H9 (cell line): ENCODE data around the gene CAV2. TPM values are rescaled to one million over a fixed set of nuclear protein-coding genes. Genes with fewer than 3 reads are reported as not detected.

Experiments used
- DNase-seq: peaks from one replicate; pipeline ENCODE4 v3.0.0-alpha.2; 2017
- H2AFZ ChIP-seq: one replicate; pipeline ENCODE4 v1.6.1; 2013; ENCODE audit warnings: mild to moderate bottlenecking, low read length, control low read depth, moderate library complexity
- H2AK5ac ChIP-seq: 2 replicates; pipeline ENCODE4 v1.6.1; 2013; ENCODE audit warnings: low read length, control low read depth, mixed read lengths; ENCODE audit not compliant: insufficient read length
- H2BK120ac ChIP-seq: one replicate; pipeline ENCODE4 v1.6.1; 2013; ENCODE audit warnings: low read depth, mild to moderate bottlenecking, low read length, control low read depth, inconsistent platforms; ENCODE audit not compliant: poor library complexity, severe bottlenecking
- H2BK12ac ChIP-seq: 2 replicates; pipeline ENCODE4 v1.6.1; 2013; ENCODE audit warnings: low read length, control low read depth, mixed read lengths, low read depth; ENCODE audit not compliant: insufficient read length
- H2BK15ac ChIP-seq: 2 replicates; pipeline ENCODE4 v1.6.1; 2013; ENCODE audit warnings: low read depth, low read length, control low read depth
- H2BK20ac ChIP-seq: one replicate; pipeline ENCODE4 v1.6.1; 2013; ENCODE audit warnings: low read depth, mild to moderate bottlenecking, low read length, control low read depth, inconsistent platforms; ENCODE audit not compliant: poor library complexity, severe bottlenecking
- H2BK5ac ChIP-seq: 2 replicates; pipeline ENCODE4 v1.6.1; 2013; ENCODE audit warnings: low read length, control low read depth, mixed read lengths; ENCODE audit not compliant: insufficient read length
- H3K14ac ChIP-seq: 2 replicates; pipeline ENCODE4 v1.6.1; 2013; ENCODE audit warnings: low read length, control low read depth; ENCODE audit not compliant: insufficient read depth
- H3K18ac ChIP-seq: 2 replicates; pipeline ENCODE4 v1.6.1; 2013; ENCODE audit warnings: low read depth, mild to moderate bottlenecking, mixed read lengths, low read length, control low read depth; ENCODE audit not compliant: insufficient read length
- H3K23ac ChIP-seq: 2 replicates; pipeline ENCODE4 v1.6.1; 2013; ENCODE audit warnings: low read length, control low read depth, mixed read lengths, low read depth; ENCODE audit not compliant: insufficient read length
- H3K23me2 ChIP-seq: 2 replicates; pipeline ENCODE4 v1.6.1; 2013; ENCODE audit warnings: low read depth, mild to moderate bottlenecking, mixed read lengths, low read length, control low read depth; ENCODE audit not compliant: insufficient read length, poor library complexity, severe bottlenecking
- H3K27ac ChIP-seq: 2 replicates; pipeline ENCODE4 v1.5.1; 2013; ENCODE audit warnings: low read length, control low read depth, mixed read lengths, low read depth; ENCODE audit not compliant: insufficient read length
- H3K27me3 ChIP-seq: 2 replicates; pipeline ENCODE4 v1.6.1; 2013; ENCODE audit warnings: low read length, control low read depth, inconsistent platforms; ENCODE audit not compliant: insufficient read depth
- H3K4ac ChIP-seq: 2 replicates; pipeline ENCODE4 v1.6.1; 2013; ENCODE audit warnings: low read depth, mild to moderate bottlenecking, control low read depth, inconsistent platforms, low read length, moderate library complexity
- H3K4me1 ChIP-seq: 2 replicates; pipeline ENCODE4 v1.6.1; 2013; ENCODE audit warnings: low read length, control low read depth, inconsistent platforms; ENCODE audit not compliant: insufficient read depth
- H3K4me2 ChIP-seq: 2 replicates; pipeline ENCODE4 v1.6.1; 2013; ENCODE audit warnings: low read length, control low read depth, mixed read lengths; ENCODE audit not compliant: insufficient read length, insufficient read depth
- H3K56ac ChIP-seq: 2 replicates; pipeline ENCODE4 v1.6.1; 2013; ENCODE audit warnings: low read depth, mild to moderate bottlenecking, mixed read lengths, low read length, control low read depth; ENCODE audit not compliant: insufficient read length
- H3K79me1 ChIP-seq: 2 replicates; pipeline ENCODE4 v1.6.1; 2013; ENCODE audit warnings: low read depth, mild to moderate bottlenecking, moderate library complexity, low read length, control low read depth, inconsistent platforms; ENCODE audit not compliant: insufficient read depth, poor library complexity, severe bottlenecking
- H3K79me2 ChIP-seq: 2 replicates; pipeline ENCODE4 v1.6.1; 2013; ENCODE audit warnings: low read length, control low read depth, inconsistent platforms; ENCODE audit not compliant: insufficient read depth
- H3K9ac ChIP-seq: 2 replicates; pipeline ENCODE4 v1.6.1; 2013; ENCODE audit warnings: low read length, control low read depth, mixed read lengths; ENCODE audit not compliant: insufficient read length; ENCODE audit errors: extremely low read depth
- H3K9me3 ChIP-seq: one replicate; pipeline ENCODE4 v1.6.1; 2013; ENCODE audit warnings: low read depth, low read length, inconsistent platforms; ENCODE audit not compliant: control insufficient read depth
- H3T11ph ChIP-seq: one replicate; pipeline ENCODE4 v1.6.1; 2013; ENCODE audit warnings: mild to moderate bottlenecking, low read length, control low read depth, inconsistent platforms
- H4K20me1 ChIP-seq: one replicate; pipeline ENCODE4 v1.6.1; 2013; ENCODE audit not compliant: control insufficient read depth, insufficient read length, insufficient read depth
- H4K5ac ChIP-seq: 2 replicates; pipeline ENCODE4 v1.6.1; 2013; ENCODE audit warnings: low read depth, mild to moderate bottlenecking, mixed read lengths, low read length, control low read depth; ENCODE audit not compliant: insufficient read length
- H4K8ac ChIP-seq: replicated peaks from 2 replicates; pipeline ENCODE4 v1.6.1; 2013; ENCODE audit warnings: low read length, control low read depth, mixed read lengths, low read depth; ENCODE audit not compliant: insufficient read length
- H4K91ac ChIP-seq: 2 replicates; pipeline ENCODE4 v1.6.1; 2013; ENCODE audit warnings: low read depth, mild to moderate bottlenecking, moderate library complexity, mixed read lengths, low read length, control low read depth; ENCODE audit not compliant: insufficient read length
- H3K27ac Mint-ChIP-seq, 3 experiments: 2 replicates in 2 of 3; 3 replicates in 1 of 3; pipeline ENCODE4 v1.8.0; 2020 to 2021; ENCODE audit warnings: mixed read lengths in 3 of 3, mild to moderate bottlenecking in 1 of 3, moderate library complexity in 1 of 3
- H3K27me3 Mint-ChIP-seq: 2 replicates; pipeline ENCODE4 v1.8.0; 2021; ENCODE audit warnings: low read depth, mild to moderate bottlenecking, moderate library complexity, mixed read lengths
- H3K36me3 Mint-ChIP-seq, 3 experiments: 2 replicates in 2 of 3; 3 replicates in 1 of 3; pipeline ENCODE4 v1.8.0; 2020 to 2021; ENCODE audit warnings: low read depth in 3 of 3, mixed read lengths in 3 of 3; ENCODE audit not compliant: insufficient read depth in 1 of 3
- H3K4me1 Mint-ChIP-seq, 2 experiments: 2 replicates each; pipeline ENCODE4 v1.8.0; 2020; ENCODE audit warnings: mixed read lengths in 2 of 2
- H3K4me3 Mint-ChIP-seq, 2 experiments: 2 replicates in 1 of 2; 3 replicates in 1 of 2; pipeline ENCODE4 v1.8.0; 2020 to 2021; ENCODE audit warnings: mild to moderate bottlenecking in 2 of 2, mixed read lengths in 2 of 2, moderate library complexity in 1 of 2
- H3K9me3 Mint-ChIP-seq, 2 experiments: 2 replicates in 1 of 2; 3 replicates in 1 of 2; pipeline ENCODE4 v1.8.0; 2020; ENCODE audit warnings: mild to moderate bottlenecking in 2 of 2, mixed read lengths in 2 of 2, moderate library complexity in 1 of 2
- CTCF ChIP-seq: fragments of 200-600 bp; sonication (generic); conservative IDR thresholded peaks from 3 replicates; pipeline ENCODE4 v1.8.0; 2021; ENCODE audit warnings: antibody characterized with exemption, mild to moderate bottlenecking
- WGBS: extraction: QIAGEN DNeasy Blood & Tissue Kit; methylation state at CpG from one replicate; pipeline ENCODE4 v1.1.7; 2013; ENCODE audit warnings: missing lambda C conversion rate, low lambda C conversion rate, mixed read lengths; ENCODE audit not compliant: insufficient read length; ENCODE audit errors: extremely low coverage; 5-methylcytosine and 5-hydroxymethylcytosine counted together
- total RNA-seq: library from RNA; stranded (reverse); gene quantifications from 2 replicates; pipeline ENCODE4 v1.2.1, GENCODE V29; 2021

CAV2 gene
- total RNA-seq, 1 experiment from 2014 or later: 3.7 TPM

DNA sequence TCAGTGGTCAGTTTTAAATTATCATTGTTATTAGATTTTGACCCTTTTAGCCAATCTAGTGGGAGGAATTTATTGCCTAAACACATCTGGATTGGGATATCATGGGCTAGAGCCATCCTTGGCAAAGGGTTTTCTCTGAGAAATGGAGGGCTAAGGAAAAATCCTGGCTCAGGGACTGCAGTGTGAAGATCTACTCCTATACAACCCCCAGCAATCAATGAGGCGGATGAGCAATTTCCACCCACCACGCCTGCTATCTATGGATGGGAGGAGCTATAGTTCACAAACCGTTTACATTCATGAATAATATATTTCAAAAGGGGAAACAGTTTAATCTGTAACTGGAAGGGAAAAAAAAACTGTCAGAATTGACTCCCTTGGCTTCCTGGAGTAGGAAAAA lies 28.0 kb downstream of the CAV2 start:
- no peaks in the 10 kb centered on the region for H3K9me3 ChIP-seq
- no peak overlapping the region for H3K56ac ChIP-seq
- H3K27me3 ChIP-seq: no peaks in the 10 kb centered on the region
- no peak overlapping the region for H2AK5ac ChIP-seq
- no peak overlapping the region for H4K8ac ChIP-seq
- Mint-ChIP-seq H3K4me1 (peaks cover 39 to 45% of the 10 kb centered on the region in 2 experiments), H3K4me3 (peak overlapping the region; percentile 84 to 97; a peak in 2 of 5 replicates), H3K27me3 (peaks cover 19% of the 10 kb centered on the region), H3K9me3 (no peaks in the 10 kb centered on the region), H3K27ac (no peak overlapping the region; a peak in 1 of 7 replicates), H3K36me3 (no peaks in the 10 kb centered on the region)
- no peaks in the 10 kb centered on the region for H3K79me1 ChIP-seq
- no peak overlapping the region for H3K27ac ChIP-seq
- no peak overlapping the region for H2AFZ ChIP-seq
- H2BK5ac ChIP-seq: no peak overlapping the region
- TF ChIP-seq CTCF: no peak
- H3K18ac ChIP-seq: no peak overlapping the region
- no peak overlapping the region for H4K91ac ChIP-seq
- H3K23ac ChIP-seq: no peak overlapping the region
- no peak overlapping the region for H3K4ac ChIP-seq
- H2BK20ac ChIP-seq: no peak overlapping the region
- H3K14ac ChIP-seq: no peak overlapping the region
- H3K79me2 ChIP-seq: no peaks in the 10 kb centered on the region
- H2BK12ac ChIP-seq: no peak overlapping the region
- no peak overlapping the region for H2BK15ac ChIP-seq
- no peak overlapping the region for H4K5ac ChIP-seq
- H4K20me1 ChIP-seq: no peaks in the 10 kb centered on the region
- no peak overlapping the region for H3T11ph ChIP-seq
- peaks cover 2% of the 10 kb centered on the region; the same call in 1 of the 2 replicates for H3K4me1 ChIP-seq
- no peak overlapping the region for H3K9ac ChIP-seq
- H3K4me2 ChIP-seq: peak overlapping the region; percentile 4
- peaks cover 20% of the 10 kb centered on the region for H3K23me2 ChIP-seq
- no peak for DNase-seq
- no peak overlapping the region for H2BK120ac ChIP-seq
- no CpG with 5 or more reads among the region's 3 CpGs for WGBS
